GM12878 (cell line): ENCODE data around the gene LILRB5.
"Not testable (repeated sequence)": the region's sequence is repeated elsewhere in the genome, so short reads cannot be mapped to it uniquely, and the experiment has no call there.

Experiments
- CHD2 ChIP-seq: IDR thresholded peaks from 2 replicates; pipeline ENCODE4 v1.6.1; 2011; ENCODE audit warnings: low read depth, low read length, improper control_type of control experiment, borderline replicate concordance
- CTCF ChIP-seq, 3 experiments: IDR thresholded peaks in 2 of 3; conservative IDR thresholded peaks in 1 of 3; 2 replicates each; pipeline ENCODE4 v1.5.1; 2011; ENCODE audit warnings: low read depth in 3 of 3, low read length in 3 of 3, mild to moderate bottlenecking in 3 of 3, control low read depth in 2 of 3, moderate library complexity in 2 of 3, inconsistent platforms in 1 of 3, mixed read lengths in 1 of 3; ENCODE audit not compliant: control insufficient read depth in 2 of 3, insufficient read depth in 1 of 3; ENCODE audit errors: extremely low read depth in 1 of 3
- GABPA ChIP-seq: IDR thresholded peaks from 2 replicates; pipeline ENCODE4 v1.6.1; 2014; ENCODE audit warnings: antibody characterized with exemption, low read depth, mild to moderate bottlenecking, inconsistent platforms
- MAX ChIP-seq: IDR thresholded peaks from 2 replicates; pipeline ENCODE4 v1.6.1; 2012; ENCODE audit warnings: low read depth, low read length, improper control_type of control experiment
- SREBF2 ChIP-seq: IDR thresholded peaks from 2 replicates; pipeline ENCODE4 v1.6.1; 2012; ENCODE audit warnings: mild to moderate bottlenecking, low read length
- ZBED1 ChIP-seq: IDR thresholded peaks from 2 replicates; pipeline ENCODE4 v1.6.1; 2016; ENCODE audit warnings: borderline replicate concordance
- ZNF24 ChIP-seq: fragments of 450-650 bp; IDR thresholded peaks from 2 replicates; pipeline ENCODE4 v1.6.1; 2017; ENCODE audit warnings: antibody characterized with exemption, mild to moderate bottlenecking

- TF ChIP-seq SREBF2; CHD2; CTCF (IDR thresholded peaks at IDR 0.05 in 2 of 3, conservative IDR thresholded peaks at IDR 0.05 in 1 of 3; ENCODE audit: control insufficient read depth in 2 of 3, extremely low read depth in 1 of 3, insufficient read depth in 1 of 3, low read depth in 3 of 3, low read length in 3 of 3); GABPA; MAX; ZNF24; ZBED1: not testable (repeated sequence)
Measured at GRCh38 chr19:54239491-54240371, 17.3 kb downstream of the LILRB5 start.
